IPS-20b (cell line): ENCODE data around the gene NMUR1.

Experiments
- H3K27ac ChIP-seq: one replicate; pipeline ENCODE4 v1.5.1; 2013; ENCODE audit warnings: low read length
- H3K27me3 ChIP-seq: 2 replicates; pipeline ENCODE4 v1.6.1; 2013; ENCODE audit warnings: mild to moderate bottlenecking, low read length, inconsistent platforms; ENCODE audit not compliant: insufficient read depth
- H3K36me3 ChIP-seq: 2 replicates; pipeline ENCODE4 v1.6.1; 2013; ENCODE audit warnings: low read depth, mild to moderate bottlenecking, inconsistent platforms, low read length, moderate library complexity; ENCODE audit not compliant: insufficient read depth
- H3K4me1 ChIP-seq: 2 replicates; pipeline ENCODE4 v1.6.1; 2013; ENCODE audit warnings: mild to moderate bottlenecking, control low read depth, inconsistent platforms, low read length, moderate library complexity; ENCODE audit not compliant: insufficient read depth
- H3K4me3 ChIP-seq: 2 replicates; pipeline ENCODE4 v1.5.1; 2013; ENCODE audit warnings: mild to moderate bottlenecking, low read length, inconsistent platforms
- H3K9ac ChIP-seq: 2 replicates; pipeline ENCODE4 v1.6.1; 2013; ENCODE audit warnings: low read depth, mild to moderate bottlenecking, inconsistent platforms, low read length, moderate library complexity
- H3K9me3 ChIP-seq: 2 replicates; pipeline ENCODE4 v1.6.1; 2013; ENCODE audit warnings: mild to moderate bottlenecking, low read depth, low read length, inconsistent platforms; ENCODE audit not compliant: insufficient read depth

Gene NMUR1

GRCh38 chr2:231497651-231498050 is 32.6 kb downstream of the NMUR1 start:
- Histone ChIP-seq H3K27ac (no peak overlapping the region), H3K4me3 (no peak overlapping the region), H3K27me3 (no peaks in the 10 kb centered on the region), H3K4me1 (no peaks in the 10 kb centered on the region), H3K9me3 (no peaks in the 10 kb centered on the region), H3K9ac (no peak overlapping the region), H3K36me3 (no peaks in the 10 kb centered on the region)

- H3K27me3 ChIP-seq: no peaks in the 10 kb centered on the region
Observed at GRCh38 chr2:231494669-231495068, 35.6 kb downstream of the NMUR1 start.

GRCh38 chr2:231490801-231491200 is 39.4 kb downstream of the NMUR1 start:
- Histone ChIP-seq H3K36me3 (no peaks in the 10 kb centered on the region), H3K4me1 (no peaks in the 10 kb centered on the region), H3K4me3 (no peak overlapping the region), H3K27me3 (no peaks in the 10 kb centered on the region), H3K9me3 (no peaks in the 10 kb centered on the region; the same call in 1 of the 2 replicates), H3K27ac (no peak overlapping the region), H3K9ac (no peak overlapping the region)

More at GRCh38 chr2:231494669-231495068, 35.6 kb downstream of the NMUR1 start:
- Histone ChIP-seq H3K9ac (no peak overlapping the region), H3K9me3 (no peaks in the 10 kb centered on the region), H3K4me1 (no peaks in the 10 kb centered on the region), H3K4me3 (no peak overlapping the region), H3K36me3 (no peaks in the 10 kb centered on the region), H3K27ac (no peak overlapping the region)

- Histone ChIP-seq H3K27ac (no peak overlapping the region), H3K9me3 (no peaks in the 10 kb centered on the region; the same call in 1 of the 2 replicates), H3K9ac (no peak overlapping the region), H3K27me3 (no peaks in the 10 kb centered on the region), H3K4me3 (no peak overlapping the region), H3K36me3 (no peaks in the 10 kb centered on the region), H3K4me1 (no peaks in the 10 kb centered on the region)
Observed at GRCh38 chr2:231489990-231490389, 40.3 kb downstream of the NMUR1 start.

GRCh38 chr2:231488331-231488730 is 41.9 kb downstream of the NMUR1 start:
- no peaks in the 10 kb centered on the region; the same call in 1 of the 2 replicates for H3K9me3 ChIP-seq
- no peaks in the 10 kb centered on the region for H3K4me1 ChIP-seq
- no peak overlapping the region for H3K27ac ChIP-seq
- H3K27me3 ChIP-seq: no peaks in the 10 kb centered on the region
- H3K9ac ChIP-seq: no peak overlapping the region
- H3K4me3 ChIP-seq: no peak overlapping the region
- no peaks in the 10 kb centered on the region for H3K36me3 ChIP-seq

GRCh38 chr2:231486851-231487596 is 43.2 kb downstream of the NMUR1 start:
- Histone ChIP-seq H3K4me3 (no peak overlapping the region), H3K36me3 (no peaks in the 10 kb centered on the region), H3K4me1 (no peaks in the 10 kb centered on the region), H3K27ac (no peak overlapping the region), H3K9ac (no peak overlapping the region), H3K27me3 (no peaks in the 10 kb centered on the region), H3K9me3 (no peaks in the 10 kb centered on the region; the same call in 1 of the 2 replicates)

- Histone ChIP-seq H3K4me3 (no peak overlapping the region), H3K27me3 (no peaks in the 10 kb centered on the region), H3K9ac (no peak overlapping the region), H3K9me3 (no peaks in the 10 kb centered on the region), H3K4me1 (no peaks in the 10 kb centered on the region), H3K36me3 (no peaks in the 10 kb centered on the region), H3K27ac (no peak overlapping the region)
Observed at GRCh38 chr2:231483398-231484329, 46.6 kb downstream of the NMUR1 start.

GRCh38 chr2:231482806-231483391 is 47.3 kb downstream of the NMUR1 start:
- H3K36me3 ChIP-seq: no peaks in the 10 kb centered on the region
- no peaks in the 10 kb centered on the region for H3K9me3 ChIP-seq
- no peak overlapping the region for H3K9ac ChIP-seq
- H3K27ac ChIP-seq: no peak overlapping the region
- H3K4me3 ChIP-seq: no peak overlapping the region
- no peaks in the 10 kb centered on the region for H3K27me3 ChIP-seq
- H3K4me1 ChIP-seq: no peaks in the 10 kb centered on the region

- Histone ChIP-seq H3K4me3 (no peak overlapping the region), H3K4me1 (no peaks in the 10 kb centered on the region), H3K36me3 (no peaks in the 10 kb centered on the region), H3K9ac (no peak overlapping the region), H3K27ac (no peak overlapping the region), H3K9me3 (no peaks in the 10 kb centered on the region), H3K27me3 (no peaks in the 10 kb centered on the region)
Observed at GRCh38 chr2:231480781-231481180, 49.5 kb downstream of the NMUR1 start.

GRCh38 chr2:231479455-231479854 is 50.8 kb downstream of the NMUR1 start:
- Histone ChIP-seq H3K9ac (no peak overlapping the region), H3K36me3 (no peaks in the 10 kb centered on the region), H3K27ac (no peak overlapping the region), H3K27me3 (no peaks in the 10 kb centered on the region), H3K4me3 (no peak overlapping the region), H3K4me1 (no peaks in the 10 kb centered on the region), H3K9me3 (no peaks in the 10 kb centered on the region)

GRCh38 chr2:231476920-231477319 is 53.3 kb downstream of the NMUR1 start:
- H3K4me1 ChIP-seq: no peaks in the 10 kb centered on the region
- no peaks in the 10 kb centered on the region for H3K36me3 ChIP-seq
- H3K9me3 ChIP-seq: no peaks in the 10 kb centered on the region
- no peak overlapping the region for H3K27ac ChIP-seq
- no peaks in the 10 kb centered on the region for H3K27me3 ChIP-seq
- H3K9ac ChIP-seq: no peak overlapping the region
- no peak overlapping the region for H3K4me3 ChIP-seq
